Right hindlimb (tissue), 1 donor: ENCODE measurements around the gene TBL1X.

Source experiments
- DNase-seq: peaks from one replicate; pipeline ENCODE4 v3.0.0-alpha.2; 2018

Gene TBL1X

GRCh38 chrX:9635803-9636202 lies 170.9 kb downstream of the TBL1X start:
- peak; percentile 38 for DNase-seq

- no peak for DNase-seq
Measured at GRCh38 chrX:9638871-9639270, 174.0 kb downstream of the TBL1X start.

- DNase-seq, result no peak
Measured at GRCh38 chrX:9642270-9642995, 177.6 kb downstream of the TBL1X start.

GRCh38 chrX:9643807-9644206 lies 178.9 kb downstream of the TBL1X start:
- DNase-seq, result no peak

- DNase-seq, result no peak
Measured at GRCh38 chrX:9644335-9644734, 179.5 kb downstream of the TBL1X start.

GRCh38 chrX:9646471-9647224 lies 181.8 kb downstream of the TBL1X start:
- DNase-seq, result no peak

- peak; percentile 48 for DNase-seq
Measured at GRCh38 chrX:9647431-9647830, 182.6 kb downstream of the TBL1X start.

GRCh38 chrX:9650091-9650490 lies 185.2 kb downstream of the TBL1X start:
- no peak for DNase-seq

GRCh38 chrX:9651737-9652136 lies 186.9 kb downstream of the TBL1X start:
- no peak for DNase-seq

GRCh38 chrX:9654929-9655328 lies 190.1 kb downstream of the TBL1X start:
- no peak for DNase-seq

- DNase-seq, result peak; percentile 49
Measured at GRCh38 chrX:9656277-9656676, 191.4 kb downstream of the TBL1X start.

- no peak for DNase-seq
Measured at GRCh38 chrX:9656871-9657270, 192.0 kb downstream of the TBL1X start.

- no peak for DNase-seq
Measured at GRCh38 chrX:9657590-9658256, 192.9 kb downstream of the TBL1X start.

GRCh38 chrX:9658409-9658808 lies 193.6 kb downstream of the TBL1X start:
- DNase-seq, result no peak

- DNase-seq, result no peak
Measured at GRCh38 chrX:9659571-9660195, 194.8 kb downstream of the TBL1X start.

- DNase-seq, result no peak
Measured at GRCh38 chrX:9662148-9662547, 197.3 kb downstream of the TBL1X start.

GRCh38 chrX:9663216-9663615 lies 198.4 kb downstream of the TBL1X start:
- DNase-seq, result no peak

GRCh38 chrX:9664224-9664623 lies 199.4 kb downstream of the TBL1X start:
- no peak for DNase-seq

- no peak for DNase-seq
Measured at GRCh38 chrX:9665113-9665512, 200.3 kb downstream of the TBL1X start.

GRCh38 chrX:9668537-9668936 lies 203.7 kb downstream of the TBL1X start:
- DNase-seq, result no peak

GRCh38 chrX:9670136-9670814 lies 205.4 kb downstream of the TBL1X start:
- DNase-seq, result no peak

- DNase-seq, result no peak
Measured at GRCh38 chrX:9671998-9672397, 207.1 kb downstream of the TBL1X start.

- peak; percentile 82 for DNase-seq
Measured at GRCh38 chrX:9676306-9676705, 211.4 kb downstream of the TBL1X start.
